Sigmoid colon (tissue), 7 donors: ENCODE measurements around the gene SERPINC1. TPM values are rescaled to one million over a fixed set of nuclear protein-coding genes. Genes with fewer than 3 reads are reported as not detected.
"Not testable (repeated sequence)": the region's sequence is repeated elsewhere in the genome, so short reads cannot be mapped to it uniquely, and the experiment has no call there.

Experiments used
- DNase-seq: peaks from one replicate; pipeline ENCODE4 v3.0.0-alpha.2; 2019
- H3K27ac ChIP-seq, 4 donors: fragments of 200-600 bp; sonication (generic); one replicate each; pipeline ENCODE4 v1.5.1; 2016 to 2019; ENCODE audit warnings: mild to moderate bottlenecking in 1 of 4
- H3K27me3 ChIP-seq, 3 donors: fragments of 200-600 bp; sonication (generic); one replicate each; pipeline ENCODE4 v1.5.1; 2019; ENCODE audit warnings: mild to moderate bottlenecking in 1 of 3
- H3K36me3 ChIP-seq, 4 donors: fragments of 200-600 bp; sonication (generic); one replicate each; pipeline ENCODE4 v1.5.1; 2016 to 2019
- H3K4me1 ChIP-seq, 4 donors: fragments of 200-600 bp; sonication (generic); one replicate each; pipeline ENCODE4 v1.5.1; 2017 to 2019
- H3K4me3 ChIP-seq, 4 donors: fragments of 200-600 bp; sonication (generic); one replicate each; pipeline ENCODE4 v1.5.1; 2017 to 2019; ENCODE audit warnings: mild to moderate bottlenecking in 2 of 4, moderate library complexity in 1 of 4
- H3K9me3 ChIP-seq, 4 donors: fragments of 200-600 bp in 3 of 4; sonication (generic) in 3 of 4; one replicate each; pipeline versions ENCODE4 v1.5.1 to v1.6.1; 2013 to 2019
- CTCF ChIP-seq, 4 experiments: fragments of 450-650 bp in 3 of 4; fragments of 200-600 bp in 1 of 4; IDR thresholded peaks; one replicate each; pipeline ENCODE4 v1.5.1; 2016 to 2019; ENCODE audit warnings: antibody characterized with exemption in 4 of 4, mild to moderate bottlenecking in 3 of 4, moderate library complexity in 2 of 4
- EP300 ChIP-seq, 4 donors: sonication (generic); formaldehyde crosslinking; IDR thresholded peaks; one replicate each; pipeline ENCODE4 v1.6.1; 2017; ENCODE audit warnings: antibody characterized with exemption in 4 of 4
- POLR2A ChIP-seq, 2 donors: fragments of 450-650 bp; IDR thresholded peaks; one replicate each; pipeline ENCODE4 v1.6.1; 2016; ENCODE audit warnings: antibody characterized with exemption in 2 of 2, mild to moderate bottlenecking in 2 of 2, moderate library complexity in 2 of 2
- POLR2AphosphoS5 ChIP-seq, 4 donors: sonication (generic); formaldehyde crosslinking; IDR thresholded peaks; one replicate each; pipeline ENCODE4 v1.6.1; 2017; ENCODE audit warnings: antibody characterized with exemption in 4 of 4
- WGBS, 2 donors: extraction: QIAGEN DNeasy Blood & Tissue Kit; methylation state at CpG; one replicate each; pipeline ENCODE4 v1.1.7; 2013; 5-methylcytosine and 5-hydroxymethylcytosine counted together
- intact Hi-C: fragments of 100-400 bp; cut with DNase I; formaldehyde crosslinking; loops from one replicate; pipeline ENCODE4 v1.15.1; 2023
- polyA plus RNA-seq, 3 donors: library from polyadenylated mRNA; stranded (reverse); fragments of 200-250 nt; gene quantifications; one replicate each; pipeline ENCODE4 v1.2.3, GENCODE V29; 2013
- total RNA-seq, 4 donors: library from RNA; depleted of rRNA; stranded (reverse); fragments of >200 nt; gene quantifications; one replicate each; pipeline ENCODE4 v1.1.0, GENCODE V29; 2016
- donor health status: healthy with polysubstance abuse.
- donor health status: Bipolar disorder and iron deficiency.
- donor health status: healthy.

SERPINC1 gene
- total and polyA plus RNA-seq, 7 donors, result 0.10 TPM; not detected in 6

GRCh38 chr1:173948594-173948993, 31.5 kb upstream of the SERPINC1 start:
- DNase-seq, result no peak
- intact Hi-C loops, result no loop called here
- H3K9me3 ChIP-seq, result no peaks in the 10 kb centered on the region
- WGBS, 2 donors, result 97 to 99% methylated on average over 4 of the region's 4 CpGs
- TF ChIP-seq POLR2A (IDR thresholded peaks at IDR 0.05) (no peak), CTCF (IDR thresholded peaks at IDR 0.05) (no peak), EP300 (IDR thresholded peaks at IDR 0.05) (no peak), POLR2AphosphoS5 (IDR thresholded peaks at IDR 0.05) (no peak)
- no peaks in the 10 kb centered on the region for H3K4me1 ChIP-seq
- no peak overlapping the region for H3K27ac ChIP-seq
- peaks cover 19 to 96% (median 64%) of the 10 kb centered on the region in 4 donors for H3K36me3 ChIP-seq
- H3K4me3 ChIP-seq, result no peak overlapping the region
- H3K27me3 ChIP-seq, result no peaks in the 10 kb centered on the region

GRCh38 chr1:173946380-173946921, 29.3 kb upstream of the SERPINC1 start:
- no peaks in the 10 kb centered on the region for H3K27me3 ChIP-seq
- peaks cover 20 to 100% (median 71%) of the 10 kb centered on the region in 4 donors for H3K36me3 ChIP-seq
- no peak overlapping the region for H3K27ac ChIP-seq
- intact Hi-C loops, result no loop called here
- H3K4me1 ChIP-seq, result no peaks in the 10 kb centered on the region
- no peak overlapping the region for H3K4me3 ChIP-seq
- H3K9me3 ChIP-seq, result no peaks in the 10 kb centered on the region
- WGBS, 2 donors, result 85 to 91% methylated on average over 4 of the region's 4 CpGs
- DNase-seq, result no peak
- no peak for TF ChIP-seq CTCF (IDR thresholded peaks at IDR 0.05)
- no peak for TF ChIP-seq POLR2AphosphoS5 (IDR thresholded peaks at IDR 0.05)
- TF ChIP-seq EP300 (IDR thresholded peaks at IDR 0.05), result no peak
- no peak for TF ChIP-seq POLR2A (IDR thresholded peaks at IDR 0.05)

- no peak for DNase-seq
- TF ChIP-seq POLR2A (IDR thresholded peaks at IDR 0.05) (no peak), CTCF (IDR thresholded peaks at IDR 0.05) (no peak), POLR2AphosphoS5 (IDR thresholded peaks at IDR 0.05) (no peak), EP300 (IDR thresholded peaks at IDR 0.05) (no peak)
- intact Hi-C loops, result no loop called here
Observed at GRCh38 chr1:173937062-173937461, 19.9 kb upstream of the SERPINC1 start.

GRCh38 chr1:173934440-173934839, 17.3 kb upstream of the SERPINC1 start:
- no peak for DNase-seq
- H3K36me3 ChIP-seq, result peaks cover 7 to 91% (median 21%) of the 10 kb centered on the region in 4 donors
- no peak for TF ChIP-seq CTCF (IDR thresholded peaks at IDR 0.05)
- no peak for TF ChIP-seq POLR2A (IDR thresholded peaks at IDR 0.05)
- no peak for TF ChIP-seq POLR2AphosphoS5 (IDR thresholded peaks at IDR 0.05)
- TF ChIP-seq EP300 (IDR thresholded peaks at IDR 0.05), result no peak
- H3K27ac ChIP-seq, result no peak overlapping the region
- no peaks in the 10 kb centered on the region for H3K4me1 ChIP-seq
- no peak overlapping the region for H3K4me3 ChIP-seq
- intact Hi-C loops, result no loop called here
- no peaks in the 10 kb centered on the region for H3K9me3 ChIP-seq
- WGBS, 2 donors, result 96 to 99% methylated on average over 1 of the region's 1 CpG
- H3K27me3 ChIP-seq, result no peaks in the 10 kb centered on the region

More at GRCh38 chr1:173937062-173937461, 19.9 kb upstream of the SERPINC1 start:
- no peaks in the 10 kb centered on the region for H3K27me3 ChIP-seq
- H3K9me3 ChIP-seq, result no peaks in the 10 kb centered on the region
- no peaks in the 10 kb centered on the region for H3K4me1 ChIP-seq
- no peak overlapping the region for H3K4me3 ChIP-seq
- 81 to 92% methylated on average over 2 of the region's 2 CpGs for WGBS, 2 donors
- no peak overlapping the region for H3K27ac ChIP-seq
- peaks cover 26 to 98% (median 40%) of the 10 kb centered on the region in 4 donors for H3K36me3 ChIP-seq

- H3K27me3 ChIP-seq, H3K4me1 ChIP-seq, H3K27ac ChIP-seq, H3K9me3 ChIP-seq, intact Hi-C loops, DNase-seq, H3K4me3 ChIP-seq: not testable (repeated sequence)
- WGBS, 2 donors, result 97 to 98% methylated on average over 5 of the region's 5 CpGs
- peaks cover 0 to 54% (median 6%) of the 10 kb centered on the region in 4 donors for H3K36me3 ChIP-seq
Observed at GRCh38 chr1:173930541-173930940, 13.4 kb upstream of the SERPINC1 start.
